OCI-LY1 (cell line): ENCODE data around the gene ZNF548.

Source experiments
- H2AFZ ChIP-seq: fragments of 200-600 bp; sonication (generic), shearing (Covaris generic); 2 replicates; pipeline ENCODE4 v1.6.0; 2014; ENCODE audit warnings: antibody characterized with exemption, mild to moderate bottlenecking, low read length
- H3F3A ChIP-seq: fragments of 200-600 bp; sonication (generic), shearing (Covaris generic); 2 replicates; pipeline ENCODE4 v1.6.0; 2014; ENCODE audit warnings: mild to moderate bottlenecking, antibody characterized with exemption, low read length, moderate library complexity; ENCODE audit not compliant: insufficient read depth
- H3K27ac ChIP-seq: fragments of 200-600 bp; sonication (generic); 2 replicates; pipeline ENCODE4 v1.5.1; 2014; ENCODE audit warnings: low read length, mixed run types, mild to moderate bottlenecking, low read depth; ENCODE audit not compliant: poor library complexity, severe bottlenecking
- H3K27me3 ChIP-seq: fragments of 200-600 bp; sonication (generic); 2 replicates; pipeline ENCODE4 v1.6.0; 2014; ENCODE audit warnings: antibody characterized with exemption, mild to moderate bottlenecking, low read length, moderate library complexity; ENCODE audit not compliant: insufficient read depth
- H3K36me3 ChIP-seq: fragments of 200-600 bp; sonication (generic); 2 replicates; pipeline ENCODE4 v1.6.1; 2014; ENCODE audit warnings: mild to moderate bottlenecking, antibody characterized with exemption, low read length, moderate library complexity, mixed read lengths; ENCODE audit not compliant: insufficient read depth
- H3K4me1 ChIP-seq: fragments of 200-600 bp; sonication (generic); 2 replicates; pipeline ENCODE4 v1.5.1; 2014; ENCODE audit warnings: mild to moderate bottlenecking, low read length, moderate library complexity; ENCODE audit not compliant: insufficient read depth, severe bottlenecking
- H3K4me2 ChIP-seq: fragments of 200-600 bp; sonication (generic), shearing (Covaris generic); 2 replicates; pipeline ENCODE4 v1.6.1; 2014; ENCODE audit warnings: low read length
- H3K4me3 ChIP-seq: fragments of 200-600 bp; sonication (generic); 2 replicates; pipeline ENCODE4 v1.5.1; 2014; ENCODE audit warnings: low read length, low read depth, mild to moderate bottlenecking, mixed read lengths; ENCODE audit not compliant: poor library complexity, severe bottlenecking
- H3K79me2 ChIP-seq: fragments of 200-600 bp; shearing (Covaris generic); 2 replicates; pipeline ENCODE4 v1.6.1; 2016; ENCODE audit warnings: mixed run types, low read length, mixed read lengths; ENCODE audit not compliant: insufficient read depth
- H3K9ac ChIP-seq: fragments of 200-600 bp; sonication (generic), shearing (Covaris generic); 2 replicates; pipeline ENCODE4 v1.6.1; 2014; ENCODE audit warnings: mild to moderate bottlenecking, low read length, mixed read lengths
- H3K9me2 ChIP-seq: fragments of 200-600 bp; sonication (generic), shearing (Covaris generic); 2 replicates; pipeline ENCODE4 v1.6.1; 2014; ENCODE audit warnings: low read depth, mild to moderate bottlenecking, low read length, mixed read lengths
- H3K9me3 ChIP-seq: fragments of 200-600 bp; shearing (Covaris generic); 2 replicates; pipeline ENCODE4 v1.6.1; 2014; ENCODE audit warnings: low read length, mixed read lengths
- H4K20me1 ChIP-seq: fragments of 200-600 bp; sonication (generic), shearing (Covaris generic); 2 replicates; pipeline ENCODE4 v1.6.0; 2016; ENCODE audit warnings: mild to moderate bottlenecking, low read length; ENCODE audit not compliant: insufficient read depth
- EZH2 ChIP-seq: fragments of 200-600 bp; sonication (generic), shearing (Covaris generic); IDR thresholded peaks from 2 replicates; pipeline ENCODE4 v1.8.0; 2017; ENCODE audit warnings: borderline replicate concordance, mixed run types, mild to moderate bottlenecking, antibody characterized with exemption, low read length, moderate library complexity, mixed read lengths
- TF ChIP-seq, protein P1 (sequence below): fragments of 200-600 bp; sonication (generic), shearing (Covaris generic); IDR thresholded peaks from 2 replicates; pipeline ENCODE4 v1.5.1; 2017; ENCODE audit warnings: mild to moderate bottlenecking, antibody characterized with exemption, low read length, moderate library complexity, mixed read lengths

ZNF548 gene

GRCh38 chr19:57436417-57436816 is 46.8 kb downstream of the ZNF548 start:
- no peak overlapping the region for H3K27ac ChIP-seq
- H3K9me3 ChIP-seq: no peaks in the 10 kb centered on the region; the same call in 1 of the 2 replicates

GRCh38 chr19:57437931-57438330 is 48.3 kb downstream of the ZNF548 start:
- no peak overlapping the region for H3K9ac ChIP-seq
- peaks cover 37% of the 10 kb centered on the region for H3K36me3 ChIP-seq
- no peaks in the 10 kb centered on the region; the same call in 1 of the 2 replicates for H3K9me3 ChIP-seq
- H3K79me2 ChIP-seq: peaks cover 19% of the 10 kb centered on the region
- no peak for TF ChIP-seq EZH2
- TF ChIP-seq, protein P1, sequence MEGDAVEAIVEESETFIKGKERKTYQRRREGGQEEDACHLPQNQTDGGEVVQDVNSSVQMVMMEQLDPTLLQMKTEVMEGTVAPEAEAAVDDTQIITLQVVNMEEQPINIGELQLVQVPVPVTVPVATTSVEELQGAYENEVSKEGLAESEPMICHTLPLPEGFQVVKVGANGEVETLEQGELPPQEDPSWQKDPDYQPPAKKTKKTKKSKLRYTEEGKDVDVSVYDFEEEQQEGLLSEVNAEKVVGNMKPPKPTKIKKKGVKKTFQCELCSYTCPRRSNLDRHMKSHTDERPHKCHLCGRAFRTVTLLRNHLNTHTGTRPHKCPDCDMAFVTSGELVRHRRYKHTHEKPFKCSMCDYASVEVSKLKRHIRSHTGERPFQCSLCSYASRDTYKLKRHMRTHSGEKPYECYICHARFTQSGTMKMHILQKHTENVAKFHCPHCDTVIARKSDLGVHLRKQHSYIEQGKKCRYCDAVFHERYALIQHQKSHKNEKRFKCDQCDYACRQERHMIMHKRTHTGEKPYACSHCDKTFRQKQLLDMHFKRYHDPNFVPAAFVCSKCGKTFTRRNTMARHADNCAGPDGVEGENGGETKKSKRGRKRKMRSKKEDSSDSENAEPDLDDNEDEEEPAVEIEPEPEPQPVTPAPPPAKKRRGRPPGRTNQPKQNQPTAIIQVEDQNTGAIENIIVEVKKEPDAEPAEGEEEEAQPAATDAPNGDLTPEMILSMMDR: no peak
- no peak overlapping the region for H3K4me2 ChIP-seq
- no peak overlapping the region for H2AFZ ChIP-seq
- no peaks in the 10 kb centered on the region for H3F3A ChIP-seq
- H3K27me3 ChIP-seq: no peaks in the 10 kb centered on the region
- no peak overlapping the region for H3K4me3 ChIP-seq
- H3K9me2 ChIP-seq: no peaks in the 10 kb centered on the region
- H3K27ac ChIP-seq: no peak overlapping the region
- H3K4me1 ChIP-seq: peaks cover 19% of the 10 kb centered on the region
- H4K20me1 ChIP-seq: no peaks in the 10 kb centered on the region

More at GRCh38 chr19:57436417-57436816, 46.8 kb downstream of the ZNF548 start:
- no peaks in the 10 kb centered on the region for H3K27me3 ChIP-seq
- TF ChIP-seq, protein P1: no peak
- no peak for TF ChIP-seq EZH2
- H3K9ac ChIP-seq: peak overlapping the region; percentile 77
- H3K9me2 ChIP-seq: no peaks in the 10 kb centered on the region
- H3K4me2 ChIP-seq: peak overlapping the region; percentile 79
- H3K4me1 ChIP-seq: peaks cover 18% of the 10 kb centered on the region
- H3F3A ChIP-seq: no peaks in the 10 kb centered on the region
- H2AFZ ChIP-seq: no peak overlapping the region
- H3K36me3 ChIP-seq: peaks cover 27% of the 10 kb centered on the region
- peak overlapping the region; percentile 93 for H3K4me3 ChIP-seq
- H3K79me2 ChIP-seq: peaks cover 19% of the 10 kb centered on the region
- no peaks in the 10 kb centered on the region for H4K20me1 ChIP-seq

GRCh38 chr19:57438925-57439324 is 49.3 kb downstream of the ZNF548 start:
- no peak overlapping the region for H3K4me2 ChIP-seq
- H3K27ac ChIP-seq: no peak overlapping the region
- no peaks in the 10 kb centered on the region for H3K9me3 ChIP-seq
- H3K9me2 ChIP-seq: no peaks in the 10 kb centered on the region
- H3F3A ChIP-seq: no peaks in the 10 kb centered on the region
- no peaks in the 10 kb centered on the region for H4K20me1 ChIP-seq
- no peak overlapping the region for H2AFZ ChIP-seq
- no peak overlapping the region for H3K9ac ChIP-seq
- H3K4me1 ChIP-seq: peaks cover 26% of the 10 kb centered on the region
- no peak overlapping the region for H3K4me3 ChIP-seq
- peaks cover 47% of the 10 kb centered on the region for H3K36me3 ChIP-seq
- peaks cover 19% of the 10 kb centered on the region for H3K79me2 ChIP-seq
- TF ChIP-seq EZH2: no peak
- TF ChIP-seq, protein P1: no peak
- no peaks in the 10 kb centered on the region for H3K27me3 ChIP-seq
